A673 (cell line): Measurements from ENCODE around the gene TMEM207.

Source experiments
- CTCF ChIP-seq: fragments of 300-800, 200-600 bp; sonication (generic); conservative IDR thresholded peaks from 2 replicates; pipeline ENCODE4 v1.5.1; 2017; ENCODE audit warnings: low read depth, mild to moderate bottlenecking, antibody characterized with exemption, low read length, moderate library complexity, mixed read lengths
- EZH2 ChIP-seq: fragments of 200-600 bp; sonication (generic); IDR thresholded peaks from 2 replicates; pipeline ENCODE4 v1.6.1; 2017; ENCODE audit warnings: borderline replicate concordance, low read depth, mild to moderate bottlenecking, mixed read lengths, antibody characterized with exemption, low read length; ENCODE audit not compliant: poor library complexity, severe bottlenecking

GRCh38 chr3:190381441-190381840, 68.3 kb downstream of the TMEM207 start:
- TF ChIP-seq CTCF (no peak), EZH2 (no peak)
